Stimulated activated CD4-positive, alpha-beta T cell treated with anti-CD3 and anti-CD28 coated beads, Interleukin-12 subunit alpha, Interleukin-12 subunit beta, amount 100 ng/mL, for 4 hours (primary cell): ENCODE data around the gene SLC38A10.
"Not testable (repeated sequence)": the region's sequence is repeated elsewhere in the genome, so short reads cannot be mapped to it uniquely, and the experiment has no call there.

Experiments
- DNase-seq: peaks from one replicate; pipeline ENCODE4 v3.0.0-alpha.2; 2020

The SLC38A10 gene

DNA sequence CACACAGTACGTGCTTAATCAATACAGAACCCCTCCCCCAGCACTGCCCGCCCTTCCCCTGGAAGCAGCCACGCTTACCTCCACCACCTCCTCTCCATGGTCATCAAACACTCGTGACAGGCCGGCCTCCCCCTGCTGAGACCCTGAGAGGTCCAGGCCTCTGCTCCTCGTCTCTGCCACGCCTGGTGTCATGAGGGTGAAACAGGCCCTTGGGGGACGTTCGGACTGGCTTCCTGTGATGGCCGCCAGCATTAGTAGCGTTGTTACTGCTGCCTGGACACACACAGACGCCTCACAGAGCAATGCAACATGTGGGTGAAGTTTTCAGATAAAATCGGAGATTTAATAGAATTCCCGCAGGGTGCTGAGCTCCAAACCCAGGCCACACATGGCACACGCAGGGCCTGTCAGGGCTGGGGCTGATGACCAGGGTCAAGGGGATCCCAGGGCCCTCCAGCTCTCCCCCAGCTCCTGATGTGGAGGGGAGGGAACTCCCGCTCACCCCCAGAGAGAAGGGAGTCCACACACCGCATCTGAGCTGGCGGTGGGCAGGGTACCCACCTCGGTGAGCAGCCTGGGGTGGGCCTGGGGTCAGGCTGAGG lies 15.9 kb upstream of the SLC38A10 start:
- DNase-seq: no peak

GRCh38 chr17:81309859-81310839 lies 15.0 kb upstream of the SLC38A10 start:
- no peak for DNase-seq

DNA sequence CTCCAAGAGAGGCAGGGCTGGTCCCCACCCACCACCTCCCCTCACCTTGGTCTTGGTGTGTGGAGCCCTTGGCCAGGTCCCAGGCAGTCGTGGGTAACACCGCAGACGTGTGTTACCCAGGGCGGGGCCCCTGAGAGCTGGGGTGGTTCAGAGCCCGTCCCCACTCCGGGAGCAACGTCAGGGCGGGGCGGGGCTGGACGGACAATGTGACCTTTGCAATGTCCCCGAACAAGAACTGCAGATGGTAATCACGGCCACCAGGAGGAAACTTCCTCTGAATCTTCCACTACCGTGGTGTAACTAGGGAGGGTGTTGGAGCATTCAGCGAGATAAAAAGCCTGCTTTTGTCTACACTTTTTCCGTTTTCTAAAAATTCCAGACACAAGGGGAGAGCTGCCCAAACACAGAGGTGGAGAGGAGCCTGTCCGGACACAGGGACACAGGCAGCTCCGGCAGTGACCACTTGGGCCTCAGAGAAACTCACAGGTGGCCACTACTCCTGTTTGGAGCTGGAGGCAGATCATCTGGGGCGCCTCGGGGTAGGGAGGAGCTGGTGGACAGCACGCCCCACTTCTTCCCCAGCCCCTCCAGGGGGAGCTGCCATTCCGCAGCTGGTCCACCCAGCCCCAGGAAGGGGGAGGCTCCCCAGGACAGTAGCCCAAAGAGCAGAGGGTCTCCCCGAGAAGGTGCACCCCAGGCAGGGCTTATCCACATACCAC lies 14.2 kb upstream of the SLC38A10 start:
- DNase-seq: no peak

GRCh38 chr17:81308784-81309139 lies 13.7 kb upstream of the SLC38A10 start:
- not testable (repeated sequence) for DNase-seq

GRCh38 chr17:81307636-81308560 lies 12.8 kb upstream of the SLC38A10 start:
- DNase-seq: no peak

DNA sequence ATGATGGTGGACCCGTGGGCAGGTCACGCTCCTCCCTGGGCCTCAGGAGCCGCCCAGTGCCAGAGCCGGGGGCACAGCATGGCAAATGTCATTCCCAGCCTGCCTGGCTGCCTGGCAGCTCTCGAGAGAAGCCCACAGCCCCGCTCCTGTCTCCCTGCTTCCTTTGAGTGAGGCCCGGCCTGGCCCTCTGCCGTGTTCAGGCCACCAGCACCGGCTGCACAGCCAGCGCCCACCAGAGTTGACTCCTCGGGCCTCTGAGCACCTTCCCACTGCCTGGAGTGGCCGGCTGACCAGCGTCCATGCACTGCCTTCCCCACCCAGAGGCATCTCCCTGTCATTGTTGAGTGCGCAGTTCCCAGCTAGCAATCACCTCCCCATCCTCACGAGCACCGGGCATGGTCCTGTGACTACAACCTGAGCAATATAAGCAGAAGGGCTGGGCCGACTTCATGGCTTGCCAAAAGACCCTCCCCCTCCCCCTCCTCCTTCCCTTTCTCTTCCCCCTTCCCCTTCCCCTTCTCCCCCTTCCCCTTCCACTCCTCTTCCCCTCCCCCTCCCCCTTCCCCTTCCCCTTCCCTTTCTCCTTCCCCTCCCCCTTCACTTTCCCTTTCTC lies 11.9 kb upstream of the SLC38A10 start:
- DNase-seq: no peak

DNA sequence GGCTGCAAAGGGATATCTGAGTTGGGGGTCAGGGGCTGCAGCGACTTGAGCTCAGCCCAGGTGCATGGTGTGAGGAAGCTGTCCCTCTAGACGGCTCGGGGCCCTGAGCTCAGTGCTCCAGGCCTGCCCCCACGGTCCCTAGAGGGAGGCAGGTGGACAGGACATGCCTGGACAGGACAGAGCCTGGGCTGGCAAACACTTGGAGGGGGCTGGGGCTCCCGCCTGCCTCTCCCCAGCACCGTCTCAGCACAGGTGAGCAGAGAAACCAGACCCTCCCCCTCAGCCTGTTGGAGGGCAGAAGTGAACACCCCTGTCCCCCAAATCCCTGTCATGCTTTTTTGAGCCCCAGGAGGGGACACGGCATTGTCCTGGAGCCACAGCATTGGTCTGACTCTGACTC lies 11.4 kb upstream of the SLC38A10 start:
- no peak for DNase-seq

GRCh38 chr17:81305051-81305630 lies 10.0 kb upstream of the SLC38A10 start:
- no peak for DNase-seq

DNA sequence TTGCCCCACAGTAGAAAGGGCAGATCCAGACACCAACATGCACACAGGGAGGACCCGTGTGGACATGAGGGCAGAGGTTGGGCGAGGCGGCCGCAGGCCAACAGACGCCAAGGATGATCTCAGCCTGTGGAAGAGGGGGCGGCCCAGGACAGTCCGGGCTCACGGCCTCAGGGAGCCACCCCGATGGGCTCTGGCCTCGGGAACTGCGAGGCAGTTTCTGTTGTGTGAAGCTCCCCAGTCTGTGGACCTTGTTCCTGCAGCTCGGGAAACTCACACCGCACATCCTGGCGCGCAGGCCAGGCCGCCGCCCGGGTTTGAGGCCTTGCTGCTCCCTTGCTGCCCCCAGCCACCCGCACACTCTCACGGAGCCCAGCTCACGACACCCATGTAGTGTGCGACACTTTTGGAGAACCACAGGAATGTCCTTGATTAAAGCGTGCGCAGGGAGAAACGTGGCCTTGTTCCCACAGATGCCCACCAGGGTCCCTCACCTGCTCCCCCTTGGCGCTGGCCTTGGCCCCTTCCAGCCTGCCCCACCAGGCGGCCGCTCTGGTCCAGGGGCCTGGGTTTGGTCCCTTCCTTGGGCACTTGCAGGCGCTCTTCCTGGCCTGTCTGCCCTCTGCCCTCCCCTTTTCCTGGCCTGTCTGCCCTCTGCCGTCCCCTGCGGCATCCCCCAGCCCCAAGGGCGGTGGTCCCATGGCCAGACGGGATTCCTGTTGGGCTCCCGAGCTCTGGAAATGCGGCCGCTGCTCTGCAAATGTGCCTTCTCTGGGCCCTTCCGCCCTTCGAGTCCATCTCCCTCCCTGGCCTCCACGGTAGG lies 9.3 kb upstream of the SLC38A10 start:
- no peak for DNase-seq

DNA sequence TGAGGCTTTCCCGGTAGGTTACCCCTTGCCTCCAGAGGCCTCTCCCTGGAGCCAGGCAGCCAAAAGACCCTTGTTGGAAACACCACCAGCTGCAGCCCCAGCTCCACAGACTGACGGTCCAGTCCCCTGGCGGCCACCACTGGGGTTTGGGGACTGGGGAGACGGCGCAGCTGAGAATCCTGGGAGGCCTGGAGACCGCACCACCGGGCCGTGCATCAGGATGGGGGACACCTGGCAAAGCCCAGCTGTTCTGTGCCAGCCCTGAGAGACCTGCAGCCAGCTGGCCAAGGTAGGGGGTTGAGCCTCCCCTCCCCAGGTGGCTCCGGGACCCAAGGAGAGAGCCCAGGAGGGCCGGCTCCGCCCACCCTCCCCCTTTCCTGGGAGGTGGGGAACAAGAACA lies 8.3 kb upstream of the SLC38A10 start:
- no peak for DNase-seq

DNA sequence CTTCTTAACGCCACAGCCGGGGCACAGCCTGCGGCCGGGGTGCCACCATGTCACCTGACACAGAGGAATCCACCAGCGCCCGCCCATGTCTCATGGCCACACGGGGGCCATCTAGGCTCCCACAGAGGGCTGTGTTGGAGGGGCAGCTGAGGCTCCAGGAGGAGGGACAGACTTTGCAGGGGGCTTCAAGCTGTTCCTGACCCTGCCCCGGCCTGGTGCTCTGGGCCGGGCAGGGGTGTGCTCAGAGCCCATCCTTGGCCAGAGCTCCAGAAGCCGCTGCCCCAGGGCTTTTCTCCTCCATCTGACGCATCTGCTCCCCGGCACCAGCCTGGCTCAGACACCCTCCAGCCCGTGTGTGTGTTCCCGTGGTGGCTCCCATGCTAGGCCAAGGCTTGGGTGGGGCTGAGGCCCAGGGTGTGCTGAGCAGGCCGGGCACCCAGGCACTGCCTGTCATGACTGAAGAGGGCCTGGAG lies 7.8 kb upstream of the SLC38A10 start:
- DNase-seq: no peak

GRCh38 chr17:81302324-81302723 lies 7.2 kb upstream of the SLC38A10 start:
- DNase-seq: no peak

- no peak for DNase-seq
These were observed 6.4 kb upstream of the SLC38A10 start for GRCh38 chr17:81301195-81302144.

DNA sequence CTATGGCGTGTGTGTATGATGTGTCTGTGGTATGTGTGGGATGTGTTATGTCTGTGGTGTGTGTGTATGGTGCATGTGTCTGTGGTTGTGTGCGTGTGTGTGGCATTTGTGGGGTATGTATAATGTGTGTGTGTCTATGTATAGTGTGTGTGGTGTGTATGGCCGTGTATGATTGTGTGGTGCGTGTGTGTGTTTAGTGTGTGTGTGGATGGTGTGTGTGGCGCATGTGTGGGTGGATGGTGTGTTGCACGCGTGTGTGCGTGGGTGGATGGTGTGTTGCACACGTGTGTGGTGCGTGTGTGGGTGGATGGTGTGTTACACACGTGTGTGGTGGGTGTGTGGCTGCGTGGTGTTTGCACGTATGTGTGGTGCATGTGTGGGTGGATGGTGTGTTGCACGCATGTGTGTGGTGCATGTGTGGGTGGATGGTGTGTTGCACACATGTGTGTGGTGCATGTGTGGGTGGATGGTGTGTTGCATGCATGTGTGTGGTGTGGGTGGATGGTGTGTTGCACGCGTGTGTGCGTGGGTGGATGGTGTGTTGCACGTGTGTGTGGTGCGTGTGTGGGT lies 5.6 kb upstream of the SLC38A10 start:
- no peak for DNase-seq

DNA sequence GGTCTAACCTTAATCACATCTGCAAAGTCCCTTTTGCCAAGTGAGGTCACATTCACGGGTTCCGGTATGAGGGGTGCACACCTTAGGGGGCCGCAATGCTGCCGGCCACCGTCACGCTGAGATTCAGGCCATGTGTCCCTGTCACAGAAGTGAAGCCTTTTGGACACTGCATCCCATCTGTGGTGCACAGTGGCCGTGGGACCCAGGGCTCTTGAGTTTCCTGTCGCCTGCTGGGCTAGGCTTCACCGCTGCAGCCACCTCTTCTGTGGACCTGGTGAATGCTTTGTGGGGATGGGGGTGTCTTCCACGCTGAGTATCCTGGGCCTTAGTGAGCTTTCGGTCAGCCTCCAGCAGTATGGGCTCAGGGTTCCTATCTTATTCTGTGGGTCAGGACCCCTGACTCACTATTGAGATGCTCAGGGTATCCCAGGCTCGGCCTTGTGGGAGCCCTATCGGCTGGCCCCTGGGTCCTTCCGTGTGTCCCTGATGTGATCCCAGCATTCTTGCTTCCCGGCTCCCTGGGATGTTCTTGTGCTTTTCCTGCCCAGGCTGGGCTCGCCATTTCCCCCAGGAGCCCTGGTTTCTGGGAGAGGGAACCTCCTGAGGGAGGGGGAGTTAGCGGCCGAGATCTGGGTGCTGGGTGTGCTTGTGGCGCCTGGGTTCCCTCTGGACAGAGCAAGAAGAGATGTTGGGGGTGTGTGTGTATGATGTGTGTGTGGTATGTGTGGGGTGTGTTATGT lies 4.9 kb upstream of the SLC38A10 start:
- no peak for DNase-seq

- DNase-seq: no peak
These were observed 4.1 kb upstream of the SLC38A10 start for GRCh38 chr17:81298991-81299738.

GRCh38 chr17:81298325-81298990 lies 3.4 kb upstream of the SLC38A10 start:
- no peak for DNase-seq
